Adipocyte (in vitro differentiated cells): Measurements from ENCODE around the gene DGKQ.

Source experiments
- DNase-seq: peaks from one replicate; pipeline ENCODE4 v3.0.0-alpha.2; 2015; ENCODE audit warnings: low read depth
- H3K27me3 ChIP-seq: replicated peaks from 2 replicates; pipeline ENCODE4 v1.7.0; 2013; ENCODE audit warnings: mild to moderate bottlenecking, low read length, moderate library complexity; ENCODE audit not compliant: control insufficient read depth, insufficient read depth
- H3K36me3 ChIP-seq: 2 replicates; pipeline ENCODE4 v1.7.0; 2013; ENCODE audit warnings: low read length, mild to moderate bottlenecking, moderate library complexity; ENCODE audit not compliant: control insufficient read depth, insufficient read depth, severe bottlenecking
- H3K4me1 ChIP-seq: 2 replicates; pipeline ENCODE4 v1.7.0; 2013; ENCODE audit warnings: mild to moderate bottlenecking, low read length, moderate library complexity; ENCODE audit not compliant: control insufficient read depth, insufficient read depth
- H3K4me3 ChIP-seq: 2 replicates; pipeline ENCODE4 v1.7.0; 2013; ENCODE audit warnings: mild to moderate bottlenecking, low read length, moderate library complexity
- H3K9ac ChIP-seq: 2 replicates; pipeline ENCODE4 v1.7.0; 2013; ENCODE audit warnings: mild to moderate bottlenecking, low read length, moderate library complexity
- H3K9me3 ChIP-seq: 2 replicates; pipeline ENCODE4 v1.7.0; 2013; ENCODE audit warnings: mild to moderate bottlenecking, low read length, moderate library complexity; ENCODE audit not compliant: control insufficient read depth

Gene DGKQ, protein sequence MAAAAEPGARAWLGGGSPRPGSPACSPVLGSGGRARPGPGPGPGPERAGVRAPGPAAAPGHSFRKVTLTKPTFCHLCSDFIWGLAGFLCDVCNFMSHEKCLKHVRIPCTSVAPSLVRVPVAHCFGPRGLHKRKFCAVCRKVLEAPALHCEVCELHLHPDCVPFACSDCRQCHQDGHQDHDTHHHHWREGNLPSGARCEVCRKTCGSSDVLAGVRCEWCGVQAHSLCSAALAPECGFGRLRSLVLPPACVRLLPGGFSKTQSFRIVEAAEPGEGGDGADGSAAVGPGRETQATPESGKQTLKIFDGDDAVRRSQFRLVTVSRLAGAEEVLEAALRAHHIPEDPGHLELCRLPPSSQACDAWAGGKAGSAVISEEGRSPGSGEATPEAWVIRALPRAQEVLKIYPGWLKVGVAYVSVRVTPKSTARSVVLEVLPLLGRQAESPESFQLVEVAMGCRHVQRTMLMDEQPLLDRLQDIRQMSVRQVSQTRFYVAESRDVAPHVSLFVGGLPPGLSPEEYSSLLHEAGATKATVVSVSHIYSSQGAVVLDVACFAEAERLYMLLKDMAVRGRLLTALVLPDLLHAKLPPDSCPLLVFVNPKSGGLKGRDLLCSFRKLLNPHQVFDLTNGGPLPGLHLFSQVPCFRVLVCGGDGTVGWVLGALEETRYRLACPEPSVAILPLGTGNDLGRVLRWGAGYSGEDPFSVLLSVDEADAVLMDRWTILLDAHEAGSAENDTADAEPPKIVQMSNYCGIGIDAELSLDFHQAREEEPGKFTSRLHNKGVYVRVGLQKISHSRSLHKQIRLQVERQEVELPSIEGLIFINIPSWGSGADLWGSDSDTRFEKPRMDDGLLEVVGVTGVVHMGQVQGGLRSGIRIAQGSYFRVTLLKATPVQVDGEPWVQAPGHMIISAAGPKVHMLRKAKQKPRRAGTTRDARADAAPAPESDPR

DNA sequence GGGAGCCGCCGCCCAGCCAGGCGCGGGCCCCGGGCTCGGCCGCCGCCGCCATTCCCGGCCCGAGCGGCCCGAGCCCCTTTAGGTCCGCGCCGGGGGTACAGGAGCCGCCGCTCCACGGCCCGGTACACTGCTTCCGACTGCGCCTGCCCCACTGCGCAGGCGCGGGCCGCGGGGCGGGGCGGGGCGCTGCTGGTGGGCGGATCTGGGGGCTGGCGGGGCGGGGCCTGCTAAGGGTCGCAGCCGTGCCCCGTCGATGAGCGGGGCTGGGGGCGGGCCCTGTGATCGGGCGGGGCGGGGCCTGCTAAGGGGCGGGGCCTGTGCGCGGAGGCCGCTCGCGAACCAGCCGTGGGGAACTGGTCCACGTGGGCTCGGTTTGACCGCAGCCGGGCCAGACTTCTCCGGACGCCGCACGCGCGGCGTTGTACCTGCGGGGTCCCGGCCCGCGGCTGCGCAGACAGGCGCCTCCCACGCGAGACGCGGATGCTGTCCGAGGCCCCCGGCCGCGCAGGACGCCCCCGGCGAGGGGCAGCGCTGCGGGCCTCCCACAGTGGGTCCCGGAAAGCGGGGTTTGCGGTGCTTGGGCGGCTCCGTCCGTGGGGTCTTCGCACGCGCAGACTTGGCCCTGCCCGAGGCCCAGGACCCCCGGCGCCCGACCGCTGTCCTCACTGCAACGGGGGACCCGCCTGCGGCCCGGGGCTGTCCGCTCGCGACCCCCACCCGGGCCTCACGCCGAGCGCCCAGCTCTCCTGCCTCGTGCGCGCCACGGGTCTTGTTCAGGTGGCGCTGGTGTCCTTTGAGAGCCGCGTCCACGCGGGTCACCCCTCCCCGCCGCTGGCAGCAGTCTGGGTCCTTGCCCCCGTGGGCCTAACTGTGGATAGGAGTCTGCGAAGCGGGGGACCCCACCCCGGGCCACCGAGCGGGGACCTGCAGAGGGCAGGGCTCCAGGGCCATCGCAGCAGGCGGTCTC is at the start of gene DGKQ:
Gene DGKQ, minus strand, starts transcription at position 139 of the 967 bp plus-strand sequence. Its CDS starts 87 bp downstream, at position 52.
- H3K27me3 ChIP-seq = no peaks in the 10 kb centered on the region

DNA sequence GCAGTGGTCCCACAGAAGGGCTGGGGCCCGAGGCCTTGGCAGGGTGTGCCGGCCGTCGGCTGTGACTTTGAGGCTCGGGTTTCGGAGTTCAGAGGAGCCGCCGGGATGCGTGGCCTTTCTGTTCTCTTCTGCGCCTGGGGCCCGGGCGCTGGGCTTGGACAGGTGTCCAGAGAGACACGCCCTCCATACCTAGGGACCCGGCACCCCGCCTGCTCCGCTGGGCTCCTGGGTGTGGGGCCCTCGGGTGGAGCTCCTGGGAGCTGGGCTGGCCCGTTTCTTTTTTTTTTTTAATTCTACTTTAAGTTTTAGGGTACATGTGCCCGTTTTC is 49.3 kb upstream of the DGKQ start:
- Histone ChIP-seq H3K4me1 (peaks cover 3% of the 10 kb centered on the region), H3K9ac (no peak overlapping the region), H3K27me3 (no peaks in the 10 kb centered on the region), H3K36me3 (peaks cover 21% of the 10 kb centered on the region), H3K9me3 (no peaks in the 10 kb centered on the region), H3K4me3 (no peak overlapping the region)
- no peak for DNase-seq

More for the DNA sequence above, at the start of gene DGKQ:
- Histone ChIP-seq H3K4me3 (peak within 1 kb of the TSS; percentile 87), H3K9me3 (no peaks in the 10 kb centered on the region), H3K4me1 (peaks cover 20% of the 10 kb centered on the region), H3K36me3 (no peaks in the 10 kb centered on the region), H3K9ac (peak within 1 kb of the TSS; percentile 85)
- DNase-seq = peak; percentile 97

DNA sequence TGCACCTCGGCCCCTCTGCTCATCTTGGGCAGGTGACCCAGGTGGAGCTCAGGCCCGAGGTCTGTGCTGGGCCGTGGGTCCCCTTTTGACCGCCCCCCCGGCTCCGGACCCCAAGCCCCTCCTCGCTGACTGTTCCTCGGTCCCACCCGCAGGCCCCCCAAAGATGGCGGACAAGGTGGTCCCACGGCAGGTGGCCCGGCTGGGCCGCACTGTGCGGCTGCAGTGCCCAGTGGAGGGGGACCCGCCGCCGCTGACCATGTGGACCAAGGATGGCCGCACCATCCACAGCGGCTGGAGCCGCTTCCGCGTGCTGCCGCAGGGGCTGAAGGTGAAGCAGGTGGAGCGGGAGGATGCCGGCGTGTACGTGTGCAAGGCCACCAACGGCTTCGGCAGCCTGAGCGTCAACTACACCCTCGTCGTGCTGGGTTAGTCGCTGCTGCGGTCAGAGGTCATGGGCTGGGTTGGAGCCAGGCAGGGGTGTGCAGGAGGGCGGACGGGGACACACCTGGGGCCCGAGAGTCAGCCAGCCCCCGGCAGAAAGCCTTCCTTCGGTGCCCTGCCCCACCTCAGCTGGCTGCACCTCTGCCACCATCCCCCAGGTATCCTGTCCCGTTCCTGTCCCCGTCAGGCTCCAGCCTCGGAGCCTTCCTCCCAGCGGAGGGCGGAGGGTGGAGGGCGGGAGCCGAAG is 48.8 kb upstream of the DGKQ start:
- H3K9me3 ChIP-seq = no peaks in the 10 kb centered on the region
- H3K27me3 ChIP-seq = no peaks in the 10 kb centered on the region
- H3K36me3 ChIP-seq = peaks cover 21% of the 10 kb centered on the region
- no peak overlapping the region for H3K4me3 ChIP-seq
- no peaks in the 10 kb centered on the region for H3K4me1 ChIP-seq
- no peak for DNase-seq
- no peak overlapping the region for H3K9ac ChIP-seq

DNA sequence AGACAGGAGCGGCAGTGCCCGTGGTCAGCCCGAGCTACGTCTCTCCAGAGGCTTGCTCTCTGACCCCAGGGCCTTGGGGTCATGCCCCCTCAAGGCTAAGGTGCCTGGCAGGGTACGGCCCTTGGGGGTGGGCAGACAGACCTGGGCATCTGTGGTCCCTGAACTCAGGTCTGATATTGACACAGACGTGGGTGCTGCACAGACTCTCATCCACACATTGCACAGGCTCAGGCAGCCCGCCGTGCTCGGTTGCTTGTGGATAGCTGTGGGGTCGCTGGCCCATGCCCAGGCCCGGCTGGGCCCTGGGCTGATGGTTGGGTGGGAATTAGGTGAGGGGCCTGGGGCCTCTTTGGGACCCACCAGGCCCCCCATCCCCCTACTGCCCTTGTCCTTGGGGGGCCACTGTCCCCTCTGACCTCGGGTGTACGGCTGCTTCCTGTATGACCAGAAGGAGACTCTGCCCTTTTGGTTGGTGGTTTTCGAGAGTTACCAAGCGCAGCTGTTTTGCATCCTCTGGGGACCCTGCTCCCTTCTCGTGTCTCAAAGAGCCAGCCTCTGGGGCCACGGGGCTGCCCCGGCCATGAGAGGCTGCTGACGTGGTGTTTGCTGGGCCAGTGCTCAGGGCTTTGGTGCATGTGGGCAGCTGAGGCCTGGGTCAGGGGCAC is 48.1 kb upstream of the DGKQ start:
- H3K36me3 ChIP-seq = peaks cover 21% of the 10 kb centered on the region
- H3K9ac ChIP-seq = no peak overlapping the region
- no peaks in the 10 kb centered on the region for H3K27me3 ChIP-seq
- H3K4me3 ChIP-seq = no peak overlapping the region
- DNase-seq = no peak
- no peaks in the 10 kb centered on the region for H3K9me3 ChIP-seq
- no peaks in the 10 kb centered on the region for H3K4me1 ChIP-seq

DNA sequence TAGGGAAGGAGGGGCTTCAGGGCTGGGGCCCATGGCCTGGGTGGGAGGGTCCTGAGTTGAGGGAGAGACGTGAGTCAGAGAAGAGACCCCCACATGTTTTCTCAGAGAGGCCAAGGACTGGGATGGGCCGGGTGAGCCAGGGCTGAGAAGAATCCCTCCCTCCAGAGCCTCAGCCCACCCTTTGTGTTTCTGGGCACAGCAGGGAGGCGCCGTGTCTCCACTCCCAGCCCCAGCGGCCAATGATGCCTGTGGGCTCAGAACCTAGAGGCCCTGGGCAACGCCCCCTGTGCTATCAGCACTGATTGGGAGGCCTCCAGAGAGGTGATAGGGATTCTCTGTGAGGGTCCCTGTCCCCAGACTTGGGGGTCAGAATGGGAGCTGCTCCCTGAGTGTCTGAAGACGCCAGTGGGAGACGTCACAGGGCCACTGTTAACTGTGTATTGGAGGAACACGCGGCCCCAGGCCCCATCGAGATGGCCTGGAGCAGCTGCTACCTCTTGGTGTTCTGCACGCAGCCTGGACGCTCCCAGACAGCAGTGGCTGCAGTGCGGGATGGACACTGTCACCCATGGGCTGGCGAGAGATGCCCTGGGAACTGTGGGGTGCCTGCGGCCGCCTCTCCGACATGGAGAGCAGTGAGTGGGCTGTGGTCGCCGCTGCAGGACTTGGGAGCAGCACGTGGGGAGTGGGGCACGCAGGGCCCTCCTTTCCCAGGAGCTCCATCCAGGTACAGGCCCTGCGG is 46.5 kb upstream of the DGKQ start:
- peaks cover 8% of the 10 kb centered on the region for H3K36me3 ChIP-seq
- no peaks in the 10 kb centered on the region for H3K9me3 ChIP-seq
- H3K27me3 ChIP-seq = no peaks in the 10 kb centered on the region
- no peak overlapping the region for H3K4me3 ChIP-seq
- DNase-seq = no peak
- no peaks in the 10 kb centered on the region for H3K4me1 ChIP-seq
- no peak overlapping the region for H3K9ac ChIP-seq

DNA sequence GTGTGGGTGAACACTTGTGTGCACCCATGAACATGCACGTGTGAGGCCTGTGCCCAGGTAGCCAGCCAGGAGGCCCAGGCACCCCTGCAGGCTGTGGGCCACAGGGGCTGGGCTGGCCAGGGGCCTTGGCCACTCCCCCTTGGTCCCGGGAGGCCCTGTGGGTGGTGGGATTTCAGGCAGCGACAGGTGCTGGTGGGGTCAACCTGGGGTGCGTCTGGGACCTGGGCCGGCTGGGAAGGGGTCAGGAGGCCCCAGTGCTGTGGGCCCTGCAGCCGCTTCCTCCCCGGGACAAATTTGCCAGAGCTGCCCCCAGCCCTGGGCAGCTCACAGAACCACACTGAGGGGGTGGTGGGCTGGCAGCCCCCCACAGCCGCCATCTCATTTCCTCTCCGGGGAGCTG is 46.0 kb upstream of the DGKQ start:
- peaks cover 2% of the 10 kb centered on the region for H3K36me3 ChIP-seq
- no peak overlapping the region for H3K4me3 ChIP-seq
- no peak for DNase-seq
- H3K27me3 ChIP-seq = no peaks in the 10 kb centered on the region
- no peaks in the 10 kb centered on the region for H3K4me1 ChIP-seq
- H3K9ac ChIP-seq = no peak overlapping the region
- H3K9me3 ChIP-seq = no peaks in the 10 kb centered on the region

DNA sequence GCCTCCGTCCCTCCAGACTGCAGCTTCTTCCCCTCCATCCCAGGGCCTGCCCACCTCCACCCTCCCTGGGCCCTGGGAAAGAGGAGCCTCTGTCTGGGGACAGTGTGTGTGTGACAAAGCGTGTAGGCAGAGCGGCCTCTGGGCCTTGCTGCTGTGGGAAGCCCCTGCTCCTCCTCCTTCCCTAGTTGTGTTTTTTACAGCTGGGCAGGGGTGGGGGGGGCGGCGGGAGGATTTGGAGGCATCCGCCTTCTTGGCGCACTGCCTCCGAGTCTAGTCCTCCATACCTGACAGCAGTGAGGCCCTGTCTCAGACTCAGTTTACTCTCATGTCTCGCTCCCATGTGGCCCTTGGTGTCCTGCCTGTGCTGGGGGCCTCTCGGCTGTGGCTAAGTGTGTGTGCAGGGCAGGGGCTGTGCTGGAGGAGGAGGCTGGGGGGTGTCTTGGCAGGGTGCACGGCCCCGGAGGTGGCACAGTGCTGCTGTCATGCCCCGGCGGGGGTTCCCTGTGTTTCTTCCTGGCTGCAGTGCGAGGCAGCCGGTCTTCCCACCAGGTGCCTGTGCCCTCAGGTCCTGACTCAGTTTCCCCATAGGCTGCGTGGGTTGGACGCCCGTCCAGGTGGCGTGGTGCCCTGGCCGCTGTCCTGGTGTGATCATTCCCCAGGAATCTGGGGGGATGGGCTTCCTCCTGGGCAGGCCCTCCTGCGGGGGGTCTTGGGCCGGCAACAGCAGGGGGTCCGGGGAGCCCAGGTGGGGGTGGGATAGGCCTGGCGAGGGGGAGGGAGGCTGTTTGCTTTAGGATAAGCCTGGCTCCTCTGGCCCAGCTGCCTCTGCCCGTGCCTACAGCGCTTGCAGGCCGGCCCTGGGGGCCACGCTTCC is 45.0 kb upstream of the DGKQ start:
- H3K9me3 ChIP-seq = no peaks in the 10 kb centered on the region
- H3K36me3 ChIP-seq = peaks cover 4% of the 10 kb centered on the region
- DNase-seq = no peak
- no peak overlapping the region for H3K4me3 ChIP-seq
- no peaks in the 10 kb centered on the region for H3K4me1 ChIP-seq
- no peaks in the 10 kb centered on the region for H3K27me3 ChIP-seq
- H3K9ac ChIP-seq = no peak overlapping the region

DNA sequence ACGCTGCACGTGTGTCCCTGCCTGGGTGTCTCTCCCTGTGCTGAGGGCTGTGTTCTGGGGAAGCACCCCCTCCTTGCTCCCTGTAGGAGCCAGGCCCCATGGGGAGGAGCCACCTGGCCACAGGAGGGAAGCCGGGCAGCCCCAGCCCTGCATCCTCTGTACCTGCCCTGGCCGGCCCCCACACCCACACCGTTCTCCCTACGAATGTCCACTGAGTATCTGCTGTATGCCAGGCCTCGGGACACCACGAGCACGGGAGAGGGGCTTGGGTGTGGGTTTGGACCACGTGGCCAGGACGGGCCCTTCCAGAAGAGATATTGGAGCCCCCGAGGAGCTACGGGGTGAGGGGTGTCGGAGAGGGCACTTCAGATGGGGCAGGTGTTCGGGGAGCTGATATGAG is 44.3 kb upstream of the DGKQ start:
- Histone ChIP-seq H3K9ac (no peak overlapping the region), H3K4me1 (peaks cover under 1% of the 10 kb centered on the region), H3K4me3 (no peak overlapping the region), H3K9me3 (no peaks in the 10 kb centered on the region), H3K36me3 (peaks cover 5% of the 10 kb centered on the region), H3K27me3 (no peaks in the 10 kb centered on the region)
- no peak for DNase-seq

DNA sequence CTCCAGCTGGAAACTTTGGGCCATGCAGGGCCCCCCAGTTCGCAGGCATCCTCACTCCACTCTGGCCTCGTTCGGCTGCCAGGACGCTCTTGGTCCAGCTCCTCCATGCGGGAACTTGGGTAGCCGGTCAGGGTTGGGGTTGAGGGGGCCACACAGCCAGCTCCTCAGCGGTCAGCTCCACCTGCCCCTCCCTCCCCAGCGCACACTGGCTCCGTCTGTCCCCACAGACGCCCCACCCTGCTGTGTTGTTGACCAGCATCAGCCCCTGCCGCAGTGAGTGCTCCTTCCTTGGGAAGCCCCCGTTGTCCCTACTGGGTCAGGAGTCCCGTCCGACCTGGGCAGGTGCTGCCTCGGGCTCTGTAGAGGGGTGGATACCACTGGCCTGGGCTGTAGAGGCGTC is 43.8 kb upstream of the DGKQ start:
- no peaks in the 10 kb centered on the region for H3K27me3 ChIP-seq
- no peaks in the 10 kb centered on the region for H3K9me3 ChIP-seq
- no peak for DNase-seq
- peaks cover 5% of the 10 kb centered on the region for H3K36me3 ChIP-seq
- peaks cover 2% of the 10 kb centered on the region for H3K4me1 ChIP-seq
- no peak overlapping the region for H3K9ac ChIP-seq
- no peak overlapping the region for H3K4me3 ChIP-seq
